ENCODE results near the gene MXD1.

DNA sequence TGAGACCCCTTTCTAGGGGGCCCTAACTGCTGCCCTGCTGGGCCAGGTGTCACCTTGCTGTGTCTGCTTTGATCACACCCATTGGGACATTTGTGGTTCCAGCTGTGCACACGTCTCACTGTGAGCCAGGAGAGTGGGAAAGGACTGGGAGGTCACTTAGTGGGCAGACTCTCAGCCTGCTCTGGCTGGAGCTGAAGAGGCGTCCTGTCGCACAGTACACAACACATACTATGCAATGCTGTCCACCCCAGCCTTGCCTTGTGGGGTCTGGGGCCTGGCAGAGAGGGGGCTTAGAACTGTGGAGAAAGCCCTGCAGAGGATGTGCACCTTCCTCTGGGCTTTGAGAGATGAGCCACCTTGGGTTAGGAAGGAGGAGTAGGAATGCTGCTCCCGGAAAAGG, 71.8 kb downstream of the MXD1 start:
- TF ChIP-seq, protein P1, sequence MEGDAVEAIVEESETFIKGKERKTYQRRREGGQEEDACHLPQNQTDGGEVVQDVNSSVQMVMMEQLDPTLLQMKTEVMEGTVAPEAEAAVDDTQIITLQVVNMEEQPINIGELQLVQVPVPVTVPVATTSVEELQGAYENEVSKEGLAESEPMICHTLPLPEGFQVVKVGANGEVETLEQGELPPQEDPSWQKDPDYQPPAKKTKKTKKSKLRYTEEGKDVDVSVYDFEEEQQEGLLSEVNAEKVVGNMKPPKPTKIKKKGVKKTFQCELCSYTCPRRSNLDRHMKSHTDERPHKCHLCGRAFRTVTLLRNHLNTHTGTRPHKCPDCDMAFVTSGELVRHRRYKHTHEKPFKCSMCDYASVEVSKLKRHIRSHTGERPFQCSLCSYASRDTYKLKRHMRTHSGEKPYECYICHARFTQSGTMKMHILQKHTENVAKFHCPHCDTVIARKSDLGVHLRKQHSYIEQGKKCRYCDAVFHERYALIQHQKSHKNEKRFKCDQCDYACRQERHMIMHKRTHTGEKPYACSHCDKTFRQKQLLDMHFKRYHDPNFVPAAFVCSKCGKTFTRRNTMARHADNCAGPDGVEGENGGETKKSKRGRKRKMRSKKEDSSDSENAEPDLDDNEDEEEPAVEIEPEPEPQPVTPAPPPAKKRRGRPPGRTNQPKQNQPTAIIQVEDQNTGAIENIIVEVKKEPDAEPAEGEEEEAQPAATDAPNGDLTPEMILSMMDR (conservative IDR thresholded peaks at IDR 0.05; ENCODE audit: low read depth in 2 of 2) = no peak
- TF ChIP-seq JUNB (IDR thresholded peaks at IDR 0.05; ENCODE audit: unreplicated experiment) (no peak), EZH2 (IDR thresholded peaks at IDR 0.05; ENCODE audit: low read depth, unreplicated experiment) (no peak), CREB1 (CRISPR knock-in tag; IDR thresholded peaks at IDR 0.05; ENCODE audit: low read depth) (no peak), EZH2phosphoT487 (IDR thresholded peaks at IDR 0.05; ENCODE audit: unreplicated experiment) (no peak), POLR2AphosphoS5 (IDR thresholded peaks at IDR 0.05; ENCODE audit: low read depth) (no peak)
- TF ChIP-seq, protein P2, sequence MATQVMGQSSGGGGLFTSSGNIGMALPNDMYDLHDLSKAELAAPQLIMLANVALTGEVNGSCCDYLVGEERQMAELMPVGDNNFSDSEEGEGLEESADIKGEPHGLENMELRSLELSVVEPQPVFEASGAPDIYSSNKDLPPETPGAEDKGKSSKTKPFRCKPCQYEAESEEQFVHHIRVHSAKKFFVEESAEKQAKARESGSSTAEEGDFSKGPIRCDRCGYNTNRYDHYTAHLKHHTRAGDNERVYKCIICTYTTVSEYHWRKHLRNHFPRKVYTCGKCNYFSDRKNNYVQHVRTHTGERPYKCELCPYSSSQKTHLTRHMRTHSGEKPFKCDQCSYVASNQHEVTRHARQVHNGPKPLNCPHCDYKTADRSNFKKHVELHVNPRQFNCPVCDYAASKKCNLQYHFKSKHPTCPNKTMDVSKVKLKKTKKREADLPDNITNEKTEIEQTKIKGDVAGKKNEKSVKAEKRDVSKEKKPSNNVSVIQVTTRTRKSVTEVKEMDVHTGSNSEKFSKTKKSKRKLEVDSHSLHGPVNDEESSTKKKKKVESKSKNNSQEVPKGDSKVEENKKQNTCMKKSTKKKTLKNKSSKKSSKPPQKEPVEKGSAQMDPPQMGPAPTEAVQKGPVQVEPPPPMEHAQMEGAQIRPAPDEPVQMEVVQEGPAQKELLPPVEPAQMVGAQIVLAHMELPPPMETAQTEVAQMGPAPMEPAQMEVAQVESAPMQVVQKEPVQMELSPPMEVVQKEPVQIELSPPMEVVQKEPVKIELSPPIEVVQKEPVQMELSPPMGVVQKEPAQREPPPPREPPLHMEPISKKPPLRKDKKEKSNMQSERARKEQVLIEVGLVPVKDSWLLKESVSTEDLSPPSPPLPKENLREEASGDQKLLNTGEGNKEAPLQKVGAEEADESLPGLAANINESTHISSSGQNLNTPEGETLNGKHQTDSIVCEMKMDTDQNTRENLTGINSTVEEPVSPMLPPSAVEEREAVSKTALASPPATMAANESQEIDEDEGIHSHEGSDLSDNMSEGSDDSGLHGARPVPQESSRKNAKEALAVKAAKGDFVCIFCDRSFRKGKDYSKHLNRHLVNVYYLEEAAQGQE (IDR thresholded peaks at IDR 0.05; ENCODE audit: unreplicated experiment) = no peak

Data from GM23338 (cell line).